GM12878 (cell line): ENCODE results near the gene VRTN. TPM values are rescaled to one million over a fixed set of nuclear protein-coding genes. Genes with fewer than 3 reads are reported as not detected.

Source experiments
- ATAC-seq: fragments of 200-7000 bp; cut with Tn5 transposase; 3 replicates; pipeline ENCODE4 v1.9.1; 2020; ENCODE audit warnings: mild to moderate bottlenecking, moderate library complexity
- BruUV-seq: library from RNA; stranded (reverse); fragments of 400-500 nt; replicated peaks from 2 replicates; lab custom pipeline; 2021; lab: Mats Ljungman, UMichigan
- CTCF ChIA-PET: fragments of 300-600 bp; sonication (Branson Sonifier 250); formaldehyde crosslinking; extraction: SDS; loops from one replicate; lab custom pipeline; 2021; ENCODE audit warnings: inconsistent platforms; lab: Yijun Ruan, JAX
- POLR2A ChIA-PET: fragments of 350-600 bp; formaldehyde crosslinking; extraction: SDS; loops from one replicate; lab custom pipeline; 2021; ENCODE audit warnings: inconsistent platforms; lab: Charles Lee
- RAD21 ChIA-PET: fragments of 300-600 bp; sonication (Branson Sonifier 250); formaldehyde crosslinking; loops from one replicate; lab custom pipeline; 2023; ENCODE audit warnings: antibody characterized with exemption; ENCODE audit not compliant: unreplicated experiment; lab: Charles Lee
- SMC1A ChIA-PET: fragments of 300-600 bp; sonication (Branson Sonifier 250); formaldehyde crosslinking; loops from one replicate; lab custom pipeline; 2023; ENCODE audit not compliant: unreplicated experiment, uncharacterized antibody; lab: Charles Lee
- DNase-seq: peaks from one replicate; pipeline ENCODE4 v3.0.0-alpha.2; 2011; ENCODE audit warnings: low read depth, low spot score
- FAIRE-seq: peaks from 3 replicates; lab custom pipeline; 2011; peaks lifted over from hg19 to GRCh38; lab: Jason Lieb, UNC
- H2AFZ ChIP-seq: 2 replicates; pipeline ENCODE4 v1.6.0; 2011; ENCODE audit warnings: low read depth, low read length, control low read depth; ENCODE audit not compliant: control insufficient read depth
- H3K27ac ChIP-seq: 2 replicates; pipeline ENCODE4 v1.5.1; 2011; ENCODE audit warnings: control low read depth; ENCODE audit not compliant: control insufficient read depth, insufficient read depth
- H3K27me3 ChIP-seq, 2 experiments: replicated peaks in 1 of 2; 2 replicates each; pipeline versions ENCODE4 v1.6.0 to v1.6.1; 2011; ENCODE audit warnings: low read length in 1 of 2; ENCODE audit not compliant: control insufficient read depth in 2 of 2, insufficient read depth in 2 of 2
- H3K36me3 ChIP-seq, 2 experiments: 2 replicates each; pipeline ENCODE4 v1.5.1; 2011; ENCODE audit warnings: low read length in 1 of 2; ENCODE audit not compliant: control insufficient read depth in 2 of 2, insufficient read depth in 2 of 2
- H3K4me1 ChIP-seq: 2 replicates; pipeline ENCODE4 v1.6.1; 2011; ENCODE audit warnings: mild to moderate bottlenecking, low read length, moderate library complexity, mixed read lengths; ENCODE audit not compliant: control insufficient read depth, insufficient read depth
- H3K4me2 ChIP-seq: 2 replicates; pipeline ENCODE4 v1.6.0; 2011; ENCODE audit warnings: control low read depth; ENCODE audit not compliant: control insufficient read depth, insufficient read depth
- H3K4me3 ChIP-seq: fragments of 200-600 bp; sonication (generic); 2 replicates; pipeline ENCODE4 v1.5.1; 2016
- H3K79me2 ChIP-seq: 2 replicates; pipeline ENCODE4 v1.6.0; 2011; ENCODE audit warnings: low read length; ENCODE audit not compliant: control insufficient read depth, insufficient read depth
- H3K9ac ChIP-seq: 2 replicates; pipeline ENCODE4 v1.8.0; 2011; ENCODE audit warnings: low read length, control low read depth, mixed read lengths; ENCODE audit not compliant: control insufficient read depth, insufficient read depth
- H3K9me3 ChIP-seq: replicated peaks from 3 replicates; pipeline ENCODE4 v1.5.1; 2011; ENCODE audit warnings: mild to moderate bottlenecking, low read length; ENCODE audit not compliant: control insufficient read depth, insufficient read depth
- H4K20me1 ChIP-seq: 2 replicates; pipeline ENCODE4 v1.6.0; 2011; ENCODE audit not compliant: control insufficient read depth, insufficient read depth
- MEF2A ChIP-seq: IDR thresholded peaks from 2 replicates; pipeline ENCODE4 v1.6.1; 2011; ENCODE audit warnings: low read depth, mild to moderate bottlenecking, low read length, moderate library complexity; ENCODE audit not compliant: insufficient read depth
- NFYA ChIP-seq: IDR thresholded peaks from 2 replicates; pipeline ENCODE4 v1.6.1; 2011; ENCODE audit warnings: low read depth, mild to moderate bottlenecking, low read length, improper control_type of control experiment, borderline replicate concordance
- RB1 ChIP-seq: fragments of 450-650 bp; formaldehyde crosslinking; IDR thresholded peaks from 2 replicates; pipeline ENCODE4 v1.6.1; 2017; ENCODE audit warnings: mild to moderate bottlenecking, borderline replicate concordance
- RCOR1 ChIP-seq: conservative IDR thresholded peaks from 2 replicates; pipeline ENCODE4 v1.6.1; 2012; ENCODE audit warnings: low read depth, low read length, improper control_type of control experiment
- STAT1 ChIP-seq: fragments of 450-650 bp; conservative IDR thresholded peaks from 2 replicates; pipeline ENCODE4 v1.6.1; 2014; ENCODE audit warnings: antibody characterized with exemption, mild to moderate bottlenecking
- WGBS: methylation state at CpG from one replicate; pipeline ENCODE4 v1.1.6; 2016; ENCODE audit warnings: low lambda C conversion rate; ENCODE audit not compliant: insufficient replicate concordance, insufficient coverage; ENCODE audit errors: missing lambda C conversion rate; 5-methylcytosine and 5-hydroxymethylcytosine counted together
- in situ Hi-C: fragments of 300-500 bp; cut with MboI; formaldehyde crosslinking; loops from 9 replicates; pipeline ENCODE4 v1.14.3; 2018; ENCODE audit warnings: mixed read lengths
- intact Hi-C: fragments of 100-400 bp; cut with micrococcal nuclease; formaldehyde crosslinking; loops from one replicate; pipeline ENCODE4 v1.14.2; 2022; ENCODE audit not compliant: unreplicated experiment
- polyA plus RNA-seq, 11 experiments: library from polyadenylated mRNA; depleted of rRNA in 4 of 11; unstranded in 6 of 11; stranded (reverse) in 5 of 11; fragments of >200 nt; fragmentation: Nextera tagmentation in 4 of 11; fragmentation: Illumina TruSeq in 1 of 11; extraction: Ambion mirVana in 4 of 11; extraction: Trizol in 1 of 11; gene quantifications; 1 replicate in 1 of 11; 2 replicates in 10 of 11; pipeline versions ENCODE4 v1.2.1 to v1.2.3, GENCODE V29; 2011 to 2016; ENCODE audit warnings: inconsistent platforms in 2 of 11, missing spikeins in 2 of 11, low read depth in 1 of 11
- total RNA-seq, 4 experiments: library from RNA; depleted of rRNA in 3 of 4; stranded (reverse); fragments of >200 nt in 3 of 4; fragmentation: Illumina TruSeq in 1 of 4; extraction: Trizol in 1 of 4; gene quantifications; 2 replicates each; pipeline versions ENCODE4 v1.2.1 to v1.2.3, GENCODE V29; 2013 to 2021
- TF ChIP-seq, protein P1 (sequence below), 3 experiments: IDR thresholded peaks in 2 of 3; conservative IDR thresholded peaks in 1 of 3; 2 replicates each; pipeline ENCODE4 v1.5.1; 2011; ENCODE audit warnings: low read depth in 3 of 3, low read length in 3 of 3, mild to moderate bottlenecking in 3 of 3, control low read depth in 2 of 3, moderate library complexity in 2 of 3, inconsistent platforms in 1 of 3, mixed read lengths in 1 of 3; ENCODE audit not compliant: control insufficient read depth in 2 of 3, insufficient read depth in 1 of 3; ENCODE audit errors: extremely low read depth in 1 of 3

VRTN gene
- total and polyA plus RNA-seq, 10 of the 15 experiments (the other 5 are each of a cell fraction or from before 2014, with no cell fraction given): 0.31 TPM; not detected in 9

DNA sequence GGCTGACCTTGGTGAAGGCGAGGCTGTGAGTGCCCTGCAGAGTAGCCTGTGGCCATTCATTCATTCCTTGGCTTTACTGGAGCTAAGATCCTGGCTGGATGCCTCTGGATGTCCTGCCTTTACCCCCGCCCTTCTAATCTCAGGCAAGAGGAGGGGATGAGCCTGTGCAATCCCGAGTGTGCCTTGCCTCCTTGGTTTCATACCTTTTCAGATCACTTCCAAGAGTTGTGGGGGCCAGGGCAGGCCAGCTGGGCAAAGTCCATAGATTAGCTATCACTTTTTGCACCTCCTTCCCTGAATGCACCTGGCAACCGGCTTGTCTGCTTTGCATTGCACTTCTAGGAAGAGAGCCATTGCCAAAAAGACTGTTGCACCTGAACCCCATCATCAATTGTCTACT, 1.5 kb downstream of the VRTN start:
- SMC1A ChIA-PET: no interaction called here
- CTCF ChIA-PET: no interaction called here
- Histone ChIP-seq H3K4me3 (no peak overlapping the region), H4K20me1 (no peaks in the 10 kb centered on the region), H3K4me2 (no peak overlapping the region), H3K79me2 (no peaks in the 10 kb centered on the region), H3K9me3 (no peaks in the 10 kb centered on the region), H2AFZ (no peak overlapping the region), H3K27me3 (peaks cover 0 to 1% of the 10 kb centered on the region in 2 experiments; a peak in 1 of 4 replicates), H3K9ac (no peak overlapping the region), H3K36me3 (no peaks in the 10 kb centered on the region), H3K4me1 (no peaks in the 10 kb centered on the region), H3K27ac (no peak overlapping the region)
- no peak for FAIRE-seq
- DNase-seq: no peak
- in situ Hi-C loops: no loop called here
- RAD21 ChIA-PET: no interaction called here
- POLR2A ChIA-PET: no interaction called here
- no peak for ATAC-seq
- 12% methylated on average over 4 of the region's 4 CpGs for WGBS
- intact Hi-C loops: no loop called here
- no TSS peak for BruUV-seq
- TF ChIP-seq, protein P1, sequence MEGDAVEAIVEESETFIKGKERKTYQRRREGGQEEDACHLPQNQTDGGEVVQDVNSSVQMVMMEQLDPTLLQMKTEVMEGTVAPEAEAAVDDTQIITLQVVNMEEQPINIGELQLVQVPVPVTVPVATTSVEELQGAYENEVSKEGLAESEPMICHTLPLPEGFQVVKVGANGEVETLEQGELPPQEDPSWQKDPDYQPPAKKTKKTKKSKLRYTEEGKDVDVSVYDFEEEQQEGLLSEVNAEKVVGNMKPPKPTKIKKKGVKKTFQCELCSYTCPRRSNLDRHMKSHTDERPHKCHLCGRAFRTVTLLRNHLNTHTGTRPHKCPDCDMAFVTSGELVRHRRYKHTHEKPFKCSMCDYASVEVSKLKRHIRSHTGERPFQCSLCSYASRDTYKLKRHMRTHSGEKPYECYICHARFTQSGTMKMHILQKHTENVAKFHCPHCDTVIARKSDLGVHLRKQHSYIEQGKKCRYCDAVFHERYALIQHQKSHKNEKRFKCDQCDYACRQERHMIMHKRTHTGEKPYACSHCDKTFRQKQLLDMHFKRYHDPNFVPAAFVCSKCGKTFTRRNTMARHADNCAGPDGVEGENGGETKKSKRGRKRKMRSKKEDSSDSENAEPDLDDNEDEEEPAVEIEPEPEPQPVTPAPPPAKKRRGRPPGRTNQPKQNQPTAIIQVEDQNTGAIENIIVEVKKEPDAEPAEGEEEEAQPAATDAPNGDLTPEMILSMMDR (IDR thresholded peaks at IDR 0.05 in 2 of 3, conservative IDR thresholded peaks at IDR 0.05 in 1 of 3; ENCODE audit: control insufficient read depth in 2 of 3, extremely low read depth in 1 of 3, insufficient read depth in 1 of 3, low read depth in 3 of 3, low read length in 3 of 3): no peak
- TF ChIP-seq MEF2A: no peak
- no peak for TF ChIP-seq RB1
- no peak for TF ChIP-seq RCOR1
- no peak for TF ChIP-seq NFYA
- no peak for TF ChIP-seq STAT1
